H1 (cell line): ENCODE data around the gene RBM25.

Experiments
- RAD21 ChIP-seq, 2 experiments: IDR thresholded peaks in 1 of 2; conservative IDR thresholded peaks in 1 of 2; 2 replicates each; pipeline ENCODE4 v1.6.1; 2011; ENCODE audit warnings: low read depth in 2 of 2, low read length in 2 of 2, improper control_type of control experiment in 1 of 2, inconsistent platforms in 1 of 2, mild to moderate bottlenecking in 1 of 2, moderate library complexity in 1 of 2
- RNF2 ChIP-seq: fragments of 200-900, 300-1000 bp; sonication (generic); IDR thresholded peaks from 2 replicates; pipeline ENCODE4 v1.7.1; 2016; ENCODE audit warnings: borderline replicate concordance, low read depth, mild to moderate bottlenecking, antibody characterized with exemption, low read length; ENCODE audit not compliant: poor library complexity, severe bottlenecking; ENCODE audit errors: missing control alignments
- TAF1 ChIP-seq: IDR thresholded peaks from 2 replicates; pipeline ENCODE4 v1.6.1; 2011; ENCODE audit warnings: mild to moderate bottlenecking, low read depth, low read length
- TF ChIP-seq, protein P1 (sequence below), 3 experiments: IDR thresholded peaks; 1 replicate in 2 of 3; 2 replicates in 1 of 3; pipeline versions ENCODE4 v1.5.1 to v1.6.1; 2011; ENCODE audit warnings: low read length in 3 of 3, mild to moderate bottlenecking in 3 of 3, inconsistent platforms in 2 of 3, low read depth in 1 of 3, moderate library complexity in 1 of 3; ENCODE audit not compliant: insufficient read depth in 1 of 3; ENCODE audit errors: control extremely low read depth in 1 of 3

DNA sequence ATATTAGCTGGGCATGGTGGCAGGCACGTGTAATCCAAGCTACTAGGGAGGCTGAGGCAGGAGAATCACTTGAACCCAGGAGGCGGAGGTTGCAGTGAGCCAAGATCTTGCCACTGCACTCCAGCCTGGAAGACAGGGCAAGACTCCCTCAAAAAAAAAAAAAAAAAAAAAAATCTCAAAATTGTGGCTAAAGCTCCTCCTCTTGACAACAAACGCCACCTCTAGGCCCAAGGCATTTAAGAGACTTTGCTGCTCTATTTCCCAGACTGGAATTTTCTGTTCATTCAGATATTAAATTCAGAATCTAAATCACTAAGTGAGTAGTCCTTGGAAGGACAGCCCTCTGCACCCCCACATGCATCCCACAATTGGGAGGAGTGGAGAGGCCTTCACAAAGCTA lies 32.8 kb upstream of the RBM25 start:
- TF ChIP-seq, protein P1, sequence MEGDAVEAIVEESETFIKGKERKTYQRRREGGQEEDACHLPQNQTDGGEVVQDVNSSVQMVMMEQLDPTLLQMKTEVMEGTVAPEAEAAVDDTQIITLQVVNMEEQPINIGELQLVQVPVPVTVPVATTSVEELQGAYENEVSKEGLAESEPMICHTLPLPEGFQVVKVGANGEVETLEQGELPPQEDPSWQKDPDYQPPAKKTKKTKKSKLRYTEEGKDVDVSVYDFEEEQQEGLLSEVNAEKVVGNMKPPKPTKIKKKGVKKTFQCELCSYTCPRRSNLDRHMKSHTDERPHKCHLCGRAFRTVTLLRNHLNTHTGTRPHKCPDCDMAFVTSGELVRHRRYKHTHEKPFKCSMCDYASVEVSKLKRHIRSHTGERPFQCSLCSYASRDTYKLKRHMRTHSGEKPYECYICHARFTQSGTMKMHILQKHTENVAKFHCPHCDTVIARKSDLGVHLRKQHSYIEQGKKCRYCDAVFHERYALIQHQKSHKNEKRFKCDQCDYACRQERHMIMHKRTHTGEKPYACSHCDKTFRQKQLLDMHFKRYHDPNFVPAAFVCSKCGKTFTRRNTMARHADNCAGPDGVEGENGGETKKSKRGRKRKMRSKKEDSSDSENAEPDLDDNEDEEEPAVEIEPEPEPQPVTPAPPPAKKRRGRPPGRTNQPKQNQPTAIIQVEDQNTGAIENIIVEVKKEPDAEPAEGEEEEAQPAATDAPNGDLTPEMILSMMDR (IDR thresholded peaks at IDR 0.05; ENCODE audit: control extremely low read depth in 1 of 3, insufficient read depth in 1 of 3, low read depth in 1 of 3, low read length in 3 of 3), result no peak
- TF ChIP-seq RAD21 (IDR thresholded peaks at IDR 0.05 in 1 of 2, conservative IDR thresholded peaks at IDR 0.05 in 1 of 2; ENCODE audit: low read depth in 2 of 2, low read length in 2 of 2) (peak in 1 of 2 experiments; percentile 15; a peak in 1 of 4 replicates), RNF2 (no peak), TAF1 (no peak)
